NCI-H524 (cell line): ENCODE measurements around the gene ZNF727.
"Not testable (repeated sequence)": the region's sequence is repeated elsewhere in the genome, so short reads cannot be mapped to it uniquely, and the experiment has no call there.

Experiments
- DNase-seq, 2 experiments: peaks; one replicate each; lab custom pipeline; 2025; lab: John Stamatoyannopoulos, UW

Gene ZNF727

GRCh38 chr7:64045301-64046040 lies at the start of gene ZNF727:
Gene ZNF727, plus strand, starts transcription at chr7:64045434. Its CDS starts 188 bp downstream, at chr7:64045622.
- DNase-seq: peak in 1 of 2 experiments; percentile 8

GRCh38 chr7:63998549-63998948 lies 46.7 kb upstream of the ZNF727 start, which contains the start of gene ZNF722:
Gene ZNF722, plus strand, starts transcription at chr7:63998849. Its CDS starts 113 bp downstream, at chr7:63998962.
- DNase-seq: no peak

- DNase-seq: not testable (repeated sequence)
Measured at GRCh38 chr7:64015496-64015895, 29.7 kb upstream of the ZNF727 start.

- no peak for DNase-seq
Measured at GRCh38 chr7:64035388-64035787, 9.8 kb upstream of the ZNF727 start.

- DNase-seq: no peak
Measured at GRCh38 chr7:64037095-64037494, 8.1 kb upstream of the ZNF727 start.

- DNase-seq: no peak
Measured at GRCh38 chr7:64046041-64046389, 781 bp downstream of the ZNF727 start.

GRCh38 chr7:64077837-64078698 lies 32.8 kb downstream of the ZNF727 start:
- not testable (repeated sequence) for DNase-seq

GRCh38 chr7:64078699-64078994 lies 33.4 kb downstream of the ZNF727 start:
- DNase-seq: no peak

GRCh38 chr7:64087501-64087900 lies 42.3 kb downstream of the ZNF727 start:
- no peak for DNase-seq

GRCh38 chr7:64088863-64089262 lies 43.6 kb downstream of the ZNF727 start:
- DNase-seq: not testable (repeated sequence)
